GM19193 (cell line): Measurements from ENCODE around the gene SIGLECL1.
"Not testable (repeated sequence)": the region's sequence is repeated elsewhere in the genome, so short reads cannot be mapped to it uniquely, and the experiment has no call there.

Experiments
- POLR2A ChIP-seq: IDR thresholded peaks from 4 replicates; pipeline ENCODE4 v1.6.1; 2011; ENCODE audit not compliant: insufficient read depth, insufficient read length; ENCODE audit errors: extremely low read depth

The SIGLECL1 gene

GRCh38 chr19:51250786-51251467 is at the start of gene SIGLECL1:
TSS of gene SIGLECL1 (plus strand) at chr19:51251080. CDS start at chr19:51264073, 12,993 bp downstream.
- TF ChIP-seq POLR2A: no peak

- TF ChIP-seq POLR2A: no peak
Measured at GRCh38 chr19:51201712-51202111, 49.2 kb upstream of the SIGLECL1 start.

- no peak for TF ChIP-seq POLR2A
Measured at GRCh38 chr19:51203916-51204315, 47.0 kb upstream of the SIGLECL1 start.

GRCh38 chr19:51204321-51204720 is 46.6 kb upstream of the SIGLECL1 start:
- TF ChIP-seq POLR2A: no peak

- TF ChIP-seq POLR2A: no peak
Measured at GRCh38 chr19:51207747-51208146, 43.1 kb upstream of the SIGLECL1 start.

- no peak for TF ChIP-seq POLR2A
Measured at GRCh38 chr19:51210191-51210784, 40.6 kb upstream of the SIGLECL1 start.

GRCh38 chr19:51211833-51212232 is 39.0 kb upstream of the SIGLECL1 start:
- TF ChIP-seq POLR2A: no peak

- no peak for TF ChIP-seq POLR2A
Measured at GRCh38 chr19:51219307-51219706, 31.6 kb upstream of the SIGLECL1 start.

- no peak for TF ChIP-seq POLR2A
Measured at GRCh38 chr19:51219971-51220370, 30.9 kb upstream of the SIGLECL1 start.

GRCh38 chr19:51220996-51221395 is 29.9 kb upstream of the SIGLECL1 start:
- TF ChIP-seq POLR2A: no peak

GRCh38 chr19:51224163-51224641 is 26.7 kb upstream of the SIGLECL1 start:
- TF ChIP-seq POLR2A: no peak

- not testable (repeated sequence) for TF ChIP-seq POLR2A
Measured at GRCh38 chr19:51224898-51225393, 25.9 kb upstream of the SIGLECL1 start, which contains the start of gene CD33. TSS of gene CD33 (plus strand) at chr19:51225080. CDS start at chr19:51225119, 39 bp downstream.

- no peak for TF ChIP-seq POLR2A
Measured at GRCh38 chr19:51226067-51226466, 24.8 kb upstream of the SIGLECL1 start.

GRCh38 chr19:51227326-51227725 is 23.6 kb upstream of the SIGLECL1 start:
- TF ChIP-seq POLR2A: no peak

GRCh38 chr19:51227966-51228365 is 22.9 kb upstream of the SIGLECL1 start:
- no peak for TF ChIP-seq POLR2A

- no peak for TF ChIP-seq POLR2A
Measured at GRCh38 chr19:51240866-51241265, 10.0 kb upstream of the SIGLECL1 start.
